ENCODE measurements around the gene KRT3.
"Not testable (repeated sequence)": the region's sequence is repeated elsewhere in the genome, so short reads cannot be mapped to it uniquely, and the experiment has no call there.

KRT3 gene

GRCh38 chr12:52756281-52756960 is 39.5 kb downstream of the KRT3 start:
- DNase-seq: no peak

GRCh38 chr12:52755533-52755932 is 40.4 kb downstream of the KRT3 start:
- no peak for DNase-seq

GRCh38 chr12:52754135-52754534 is 41.8 kb downstream of the KRT3 start:
- no peak for DNase-seq

- DNase-seq: no peak
Measured at GRCh38 chr12:52753283-52753682, 42.6 kb downstream of the KRT3 start.

- DNase-seq: no peak
Measured at GRCh38 chr12:52752516-52752915, 43.4 kb downstream of the KRT3 start.

GRCh38 chr12:52751795-52752194 is 44.1 kb downstream of the KRT3 start:
- no peak for DNase-seq

GRCh38 chr12:52750532-52750931 is 45.4 kb downstream of the KRT3 start:
- DNase-seq: not testable (repeated sequence)

- DNase-seq: no peak
Measured at GRCh38 chr12:52749827-52750226, 46.1 kb downstream of the KRT3 start.

GRCh38 chr12:52748578-52748977 is 47.3 kb downstream of the KRT3 start:
- no peak for DNase-seq

- DNase-seq: no peak
Measured at GRCh38 chr12:52745554-52745953, 50.4 kb downstream of the KRT3 start.

- DNase-seq: no peak
Measured at GRCh38 chr12:52744493-52745156, 51.3 kb downstream of the KRT3 start.

GRCh38 chr12:52742822-52743457 is 53.0 kb downstream of the KRT3 start:
- DNase-seq: no peak

GRCh38 chr12:52742196-52742580 is 53.7 kb downstream of the KRT3 start:
- no peak for DNase-seq

- no peak for DNase-seq
Measured at GRCh38 chr12:52741375-52742195, 54.3 kb downstream of the KRT3 start.

GRCh38 chr12:52740584-52740983 is 55.3 kb downstream of the KRT3 start:
- no peak for DNase-seq

GRCh38 chr12:52739963-52740362 is 56.0 kb downstream of the KRT3 start:
- DNase-seq: no peak
